Measurements from ENCODE around the gene ARIH1.
"Not testable (repeated sequence)": the region's sequence is repeated elsewhere in the genome, so short reads cannot be mapped to it uniquely, and the experiment has no call there.

ARIH1 gene

GRCh38 chr15:72473614-72474465 is at the start of gene ARIH1:
Gene ARIH1, plus strand, starts transcription at chr15:72474330. Its CDS starts 310 bp downstream, at chr15:72474640.
- DNase-seq (ENCODE audit: low spot score) = peak; percentile 95

- no peak for DNase-seq (ENCODE audit: low spot score)
Observed at GRCh38 chr15:72426753-72427152, 47.4 kb upstream of the ARIH1 start.

- DNase-seq (ENCODE audit: low spot score) = no peak
Observed at GRCh38 chr15:72437650-72438316, 36.3 kb upstream of the ARIH1 start.

GRCh38 chr15:72442848-72443247 is 31.3 kb upstream of the ARIH1 start:
- DNase-seq (ENCODE audit: low spot score) = not testable (repeated sequence)

- DNase-seq (ENCODE audit: low spot score) = no peak
Observed at GRCh38 chr15:72445426-72445825, 28.7 kb upstream of the ARIH1 start.

- no peak for DNase-seq (ENCODE audit: low spot score)
Observed at GRCh38 chr15:72450805-72451204, 23.3 kb upstream of the ARIH1 start.

- DNase-seq (ENCODE audit: low spot score) = no peak
Observed at GRCh38 chr15:72451224-72451623, 22.9 kb upstream of the ARIH1 start.

- no peak for DNase-seq (ENCODE audit: low spot score)
Observed at GRCh38 chr15:72456684-72457083, 17.4 kb upstream of the ARIH1 start.

GRCh38 chr15:72460402-72460801 is 13.7 kb upstream of the ARIH1 start:
- DNase-seq (ENCODE audit: low spot score) = no peak

- no peak for DNase-seq (ENCODE audit: low spot score)
Observed at GRCh38 chr15:72463702-72464101, 10.4 kb upstream of the ARIH1 start.

GRCh38 chr15:72464251-72464650 is 9.9 kb upstream of the ARIH1 start:
- DNase-seq (ENCODE audit: low spot score) = no peak

- DNase-seq (ENCODE audit: low spot score) = no peak
Observed at GRCh38 chr15:72468103-72468502, 6.0 kb upstream of the ARIH1 start.

- peak; percentile 34 for DNase-seq (ENCODE audit: low spot score)
Observed at GRCh38 chr15:72472992-72473610, 1.0 kb upstream of the ARIH1 start.

- no peak for DNase-seq (ENCODE audit: low spot score)
Observed at GRCh38 chr15:72474466-72474911, 359 bp downstream of the ARIH1 start.

- peak; percentile 65 for DNase-seq (ENCODE audit: low spot score)
Observed at GRCh38 chr15:72474912-72475628, 940 bp downstream of the ARIH1 start.

GRCh38 chr15:72475674-72476073 is 1.5 kb downstream of the ARIH1 start:
- DNase-seq (ENCODE audit: low spot score) = no peak

- DNase-seq (ENCODE audit: low spot score) = not testable (repeated sequence)
Observed at GRCh38 chr15:72476330-72476729, 2.2 kb downstream of the ARIH1 start.

GRCh38 chr15:72481015-72481659 is 7.0 kb downstream of the ARIH1 start:
- no peak for DNase-seq (ENCODE audit: low spot score)

- no peak for DNase-seq (ENCODE audit: low spot score)
Observed at GRCh38 chr15:72482275-72482674, 8.1 kb downstream of the ARIH1 start.

GRCh38 chr15:72483279-72483678 is 9.1 kb downstream of the ARIH1 start:
- no peak for DNase-seq (ENCODE audit: low spot score)

- no peak for DNase-seq (ENCODE audit: low spot score)
Observed at GRCh38 chr15:72486144-72486543, 12.0 kb downstream of the ARIH1 start.
